Measurements from ENCODE around the gene RAP2B.

GRCh38 chr3:153171918-153172317, 9.9 kb downstream of the RAP2B start:
- no peak for TF ChIP-seq POLR2AphosphoS5 (IDR thresholded peaks at IDR 0.05; ENCODE audit: low read depth, low read length)
- TF ChIP-seq SIN3A (IDR thresholded peaks at IDR 0.05; ENCODE audit: borderline replicate concordance, insufficient read depth, low read length), result no peak
- TF ChIP-seq TAF1 (IDR thresholded peaks at IDR 0.05; ENCODE audit: borderline replicate concordance, insufficient read depth, low read length), result no peak
- TF ChIP-seq REST (IDR thresholded peaks at IDR 0.05; ENCODE audit: insufficient read depth in 1 of 2, low read depth in 2 of 2, low read length in 2 of 2), result no peak

Measured in PFSK-1 (cell line).